ENCODE results near the gene LINC01488. TPM values are rescaled to one million over a fixed set of nuclear protein-coding genes. Genes with fewer than 3 reads are reported as not detected.

Gene LINC01488
- total RNA-seq, 3 donors from 2014 or later = not detected

- peaks cover 5 to 11% of the 10 kb centered on the region in 2 donors for H3K4me1 ChIP-seq
- H3K9me3 ChIP-seq = no peaks in the 10 kb centered on the region
- H3K36me3 ChIP-seq = no peaks in the 10 kb centered on the region
- no peak overlapping the region for H3K4me3 ChIP-seq
- no peak for DNase-seq (ENCODE audit: low spot score in 2 of 2)
- no peak overlapping the region for H3K27ac ChIP-seq
- H3K27me3 ChIP-seq = no peaks in the 10 kb centered on the region
- intact Hi-C loops (cut with DNase I; ENCODE audit: low total_unique reads) = no loop called here
- TF ChIP-seq CTCF (IDR thresholded peaks at IDR 0.05) (no peak), POLR2AphosphoS5 (IDR thresholded peaks at IDR 0.05) (no peak)
Observed at GRCh38 chr11:69490516-69490915, 9.1 kb downstream of the LINC01488 start.

GRCh38 chr11:69491071-69492031, 9.9 kb downstream of the LINC01488 start:
- DNase-seq (ENCODE audit: low spot score in 2 of 2) = no peak
- Histone ChIP-seq H3K9me3 (no peaks in the 10 kb centered on the region), H3K4me1 (peaks cover 5 to 7% of the 10 kb centered on the region in 2 donors), H3K27me3 (no peaks in the 10 kb centered on the region), H3K27ac (no peak overlapping the region), H3K36me3 (no peaks in the 10 kb centered on the region), H3K4me3 (no peak overlapping the region)
- intact Hi-C loops (cut with DNase I; ENCODE audit: low total_unique reads) = no loop called here
- TF ChIP-seq POLR2A (IDR thresholded peaks at IDR 0.05) = no peak
- no peak for TF ChIP-seq CTCF (IDR thresholded peaks at IDR 0.05)
- no peak for TF ChIP-seq POLR2AphosphoS5 (IDR thresholded peaks at IDR 0.05)

GRCh38 chr11:69492201-69492991, 10.9 kb downstream of the LINC01488 start:
- Histone ChIP-seq H3K4me1 (peaks cover 4 to 7% of the 10 kb centered on the region in 2 donors), H3K27me3 (no peaks in the 10 kb centered on the region), H3K27ac (no peak overlapping the region), H3K9me3 (no peaks in the 10 kb centered on the region), H3K36me3 (no peaks in the 10 kb centered on the region), H3K4me3 (no peak overlapping the region)
- intact Hi-C loops (cut with DNase I; ENCODE audit: low total_unique reads) = no loop called here
- TF ChIP-seq CTCF (IDR thresholded peaks at IDR 0.05) = no peak
- TF ChIP-seq POLR2AphosphoS5 (IDR thresholded peaks at IDR 0.05) = no peak
- TF ChIP-seq POLR2A (IDR thresholded peaks at IDR 0.05) = no peak
- DNase-seq (ENCODE audit: low spot score in 2 of 2) = no peak

GRCh38 chr11:69493931-69494821, 12.7 kb downstream of the LINC01488 start:
- Histone ChIP-seq H3K4me3 (no peak overlapping the region), H3K27me3 (no peaks in the 10 kb centered on the region), H3K9me3 (no peaks in the 10 kb centered on the region), H3K27ac (no peak overlapping the region), H3K36me3 (no peaks in the 10 kb centered on the region), H3K4me1 (peaks cover 7 to 10% of the 10 kb centered on the region in 2 donors)
- DNase-seq (ENCODE audit: low spot score in 2 of 2) = no peak
- TF ChIP-seq POLR2A (IDR thresholded peaks at IDR 0.05) = no peak
- TF ChIP-seq POLR2AphosphoS5 (IDR thresholded peaks at IDR 0.05) = no peak
- TF ChIP-seq CTCF (IDR thresholded peaks at IDR 0.05) = no peak
- intact Hi-C loops (cut with DNase I; ENCODE audit: low total_unique reads) = no loop called here

All from breast epithelium (tissue), 4 donors.